Naive thymus-derived CD4-positive, alpha-beta T cell (primary cell): ENCODE data around the gene RERE. TPM values are rescaled to one million over a fixed set of nuclear protein-coding genes. Genes with fewer than 3 reads are reported as not detected.
A peak's percentile ranks its signal among the peaks of the same experiment; 100 is the strongest.

Experiments
- ATAC-seq: fragments of 150-1000 bp; cut with Tn5 transposase; 2 replicates; pipeline ENCODE4 v1.10.0; 2021; ENCODE audit warnings: mild to moderate bottlenecking, moderate library complexity
- CTCF ChIA-PET: fragments of 350-600 bp; sonication (Branson Sonifier 250); formaldehyde crosslinking; loops from one replicate; lab custom pipeline; 2021; ENCODE audit warnings: antibody characterized with exemption; lab: Charles Lee
- POLR2A ChIA-PET: fragments of 350-600 bp; sonication (Branson Sonifier 250); formaldehyde crosslinking; loops from one replicate; lab custom pipeline; 2021; ENCODE audit warnings: antibody characterized with exemption, inconsistent platforms; lab: Charles Lee
- DNase-seq, 9 donors: peaks; one replicate each; pipeline versions ENCODE4 v3.0.0 to v3.0.0-alpha.2; 2020 to 2022; ENCODE audit warnings: mixed read lengths in 1 of 9
- H3K27ac ChIP-seq: one replicate; pipeline ENCODE4 v1.7.0; 2013; ENCODE audit warnings: mild to moderate bottlenecking, low read depth, low read length, moderate library complexity
- H3K27me3 ChIP-seq, 2 donors: one replicate each; pipeline ENCODE4 v1.7.0; 2013; ENCODE audit warnings: low read length in 2 of 2, mild to moderate bottlenecking in 2 of 2, moderate library complexity in 2 of 2; ENCODE audit not compliant: control insufficient read depth in 2 of 2, insufficient read depth in 2 of 2
- H3K36me3 ChIP-seq, 3 experiments: 1 replicate in 2 of 3; 2 replicates in 1 of 3; pipeline ENCODE4 v1.7.0; 2013; ENCODE audit warnings: low read length in 3 of 3, mild to moderate bottlenecking in 3 of 3, moderate library complexity in 1 of 3; ENCODE audit not compliant: insufficient read depth in 3 of 3, control insufficient read depth in 2 of 3
- H3K4me1 ChIP-seq, 2 donors: one replicate each; pipeline ENCODE4 v1.7.0; 2013; ENCODE audit warnings: low read length in 2 of 2, mild to moderate bottlenecking in 2 of 2, moderate library complexity in 1 of 2; ENCODE audit not compliant: control insufficient read depth in 2 of 2, insufficient read depth in 2 of 2
- H3K4me3 ChIP-seq: 2 replicates; pipeline ENCODE4 v1.7.0; 2013; ENCODE audit warnings: mild to moderate bottlenecking, low read length
- H3K9me3 ChIP-seq, 3 experiments: 1 replicate in 2 of 3; 2 replicates in 1 of 3; pipeline ENCODE4 v1.7.0; 2013; ENCODE audit warnings: low read length in 3 of 3; ENCODE audit not compliant: control insufficient read depth in 2 of 3
- H3K27ac Mint-ChIP-seq, 9 donors: one replicate each; pipeline ENCODE4 v1.8.0; 2020 to 2022; ENCODE audit warnings: mixed read lengths in 9 of 9, mild to moderate bottlenecking in 8 of 9, moderate library complexity in 5 of 9, inconsistent platforms in 2 of 9
- H3K27me3 Mint-ChIP-seq, 5 donors: one replicate each; pipeline ENCODE4 v1.8.0; 2021 to 2022; ENCODE audit warnings: mixed read lengths in 5 of 5, mild to moderate bottlenecking in 1 of 5
- H3K36me3 Mint-ChIP-seq, 5 donors: one replicate each; pipeline ENCODE4 v1.8.0; 2020 to 2022; ENCODE audit warnings: mixed read lengths in 5 of 5, mild to moderate bottlenecking in 3 of 5, inconsistent platforms in 1 of 5
- H3K4me1 Mint-ChIP-seq, 7 donors: one replicate each; pipeline ENCODE4 v1.8.0; 2020 to 2022; ENCODE audit warnings: mixed read lengths in 7 of 7, mild to moderate bottlenecking in 3 of 7, inconsistent platforms in 1 of 7
- H3K4me3 Mint-ChIP-seq, 10 donors: one replicate each; pipeline ENCODE4 v1.8.0; 2020 to 2022; ENCODE audit warnings: mild to moderate bottlenecking in 10 of 10, mixed read lengths in 10 of 10, moderate library complexity in 6 of 10, inconsistent platforms in 2 of 10
- H3K9me3 Mint-ChIP-seq, 11 donors: one replicate each; pipeline ENCODE4 v1.8.0; 2020 to 2022; ENCODE audit warnings: mixed read lengths in 11 of 11, mild to moderate bottlenecking in 4 of 11, inconsistent platforms in 1 of 11, moderate library complexity in 1 of 11
- intact Hi-C, 2 donors: fragments of 100-400 bp; cut with micrococcal nuclease; formaldehyde crosslinking; loops; one replicate each; pipeline ENCODE4 v1.15.1; 2023
- polyA plus RNA-seq, 2 donors: library from polyadenylated mRNA; unstranded; fragments of 300-500 nt; fragmentation: Illumina TruSeq; gene quantifications; one replicate each; pipeline ENCODE4 v1.2.3, GENCODE V29; 2021
- total RNA-seq, 6 experiments: library from RNA in 5 of 6; stranded (reverse) in 5 of 6; gene quantifications; 1 replicate in 5 of 6; 2 replicates in 1 of 6; pipeline ENCODE4 v1.2.3 and lab custom pipeline; 2021 to 2026

RERE gene
- total and polyA plus RNA-seq, 7 experiments from 2014 or later, result 7.3 to 114 (median 106) TPM

GRCh38 chr1:8462371-8462892 is 355.0 kb downstream of the RERE start:
- Histone ChIP-seq H3K27me3 (no peaks in the 10 kb centered on the region), H3K36me3 (peaks cover 0 to 16% (median 0%) of the 10 kb centered on the region in 3 experiments), H3K4me1 (peaks cover 0 to 36% of the 10 kb centered on the region in 2 donors), H3K4me3 (no peak overlapping the region), H3K9me3 (no peaks in the 10 kb centered on the region), H3K27ac (no peak overlapping the region)
- Mint-ChIP-seq H3K27me3 (no peaks in the 10 kb centered on the region), H3K36me3 (peaks cover 0 to 18% (median 0%) of the 10 kb centered on the region in 5 donors), H3K4me1 (peaks cover 28 to 91% (median 72%) of the 10 kb centered on the region in 7 donors), H3K27ac (peak overlapping the region in 7 of 9 donors; percentile 43 to 89 (median 69)), H3K9me3 (no peaks in the 10 kb centered on the region), H3K4me3 (peak overlapping the region in 6 of 10 donors; percentile 1 to 60 (median 37))
- ChIA-PET CTCF (interaction anchor here (1.2 kb wide), 1 partner anchor 265 kb away, joined by 4 read pairs; no protein-coding TSS in a partner anchor), POLR2A (interaction anchor here (1.0 to 4.5 kb wide), 4 partner anchors 10 to 39 kb away, joined by 3 to 21 read pairs (median 8); no protein-coding TSS in a partner anchor)
- ATAC-seq, result no peak
- DNase-seq, result no peak
- intact Hi-C loops, result loop anchor here in 1 of 2 donors (2.0 to 10.0 kb wide), 3 partner anchors 38 to 212 kb away; no protein-coding TSS in a partner anchor

GRCh38 chr1:8461351-8462110 is 355.9 kb downstream of the RERE start:
- peak overlapping the region; percentile 40 for H3K27ac ChIP-seq
- Mint-ChIP-seq H3K4me1 (peaks cover 36 to 91% (median 77%) of the 10 kb centered on the region in 7 donors), H3K27me3 (no peaks in the 10 kb centered on the region), H3K27ac (peak overlapping the region in 8 of 9 donors; percentile 14 to 93 (median 77)), H3K36me3 (peaks cover 0 to 15% (median 8%) of the 10 kb centered on the region in 5 donors), H3K4me3 (peak overlapping the region in 8 of 10 donors; percentile 7 to 73 (median 50)), H3K9me3 (no peaks in the 10 kb centered on the region)
- no peaks in the 10 kb centered on the region for H3K9me3 ChIP-seq
- H3K27me3 ChIP-seq, result no peaks in the 10 kb centered on the region
- POLR2A ChIA-PET, result interaction anchor here (1.0 to 4.5 kb wide), 4 partner anchors 20 to 84 kb away, joined by 3 to 21 read pairs (median 6); no protein-coding TSS in a partner anchor
- peaks cover 0 to 16% (median 0%) of the 10 kb centered on the region in 3 experiments for H3K36me3 ChIP-seq
- H3K4me1 ChIP-seq, result peaks cover 0 to 41% of the 10 kb centered on the region in 2 donors
- no peak for ATAC-seq
- H3K4me3 ChIP-seq, result no peak overlapping the region
- peak in 7 of 9 donors; percentile 10 to 45 (median 30) for DNase-seq
- intact Hi-C loops, result loop anchor here in 1 of 2 donors (2.0 to 10.0 kb wide), 3 partner anchors 37 to 213 kb away; no protein-coding TSS in a partner anchor
- CTCF ChIA-PET, result interaction anchor here (1.0 kb wide), 1 partner anchor 10 kb away, joined by 3 read pairs; no protein-coding TSS in a partner anchor

GRCh38 chr1:8460784-8461183 is 356.7 kb downstream of the RERE start:
- H3K27me3 Mint-ChIP-seq, result no peaks in the 10 kb centered on the region
- H3K4me3 Mint-ChIP-seq, result peak overlapping the region in 2 of 10 donors; percentile 26 to 62

GRCh38 chr1:8460132-8460544 is 357.3 kb downstream of the RERE start:
- peaks cover 0 to 8% (median 0%) of the 10 kb centered on the region in 3 experiments for H3K36me3 ChIP-seq
- CTCF ChIA-PET, result interaction anchor here (0.6 to 1.0 kb wide), 2 partner anchors 39 to 52 kb away, joined by 3 to 4 read pairs; no protein-coding TSS in a partner anchor
- Mint-ChIP-seq H3K27me3 (no peaks in the 10 kb centered on the region), H3K27ac (peak overlapping the region in 5 of 9 donors; percentile 2 to 76 (median 41)), H3K9me3 (no peaks in the 10 kb centered on the region), H3K4me1 (peaks cover 38 to 91% (median 78%) of the 10 kb centered on the region in 7 donors), H3K4me3 (no peak overlapping the region), H3K36me3 (peaks cover 0 to 14% (median 9%) of the 10 kb centered on the region in 5 donors)
- H3K4me3 ChIP-seq, result no peak overlapping the region
- intact Hi-C loops, result loop anchor here in 1 of 2 donors (5.0 to 10.0 kb wide), 2 partner anchors 67 to 215 kb away; no protein-coding TSS in a partner anchor
- DNase-seq (no peak), ATAC-seq (no peak)
- H3K4me1 ChIP-seq, result peaks cover 0 to 41% of the 10 kb centered on the region in 2 donors
- POLR2A ChIA-PET, result interaction anchor here (0.8 to 4.5 kb wide), 6 partner anchors 9 to 37 kb away, joined by 3 to 21 read pairs (median 4); no protein-coding TSS in a partner anchor
- H3K27me3 ChIP-seq, result no peaks in the 10 kb centered on the region
- no peaks in the 10 kb centered on the region for H3K9me3 ChIP-seq
- no peak overlapping the region for H3K27ac ChIP-seq

More at GRCh38 chr1:8460784-8461183, 356.7 kb downstream of the RERE start:
- H3K9me3 ChIP-seq, result no peaks in the 10 kb centered on the region
- ATAC-seq (no peak), DNase-seq (no peak)
- peaks cover 0 to 15% (median 9%) of the 10 kb centered on the region in 5 donors for H3K36me3 Mint-ChIP-seq
- H3K4me1 ChIP-seq, result peaks cover 0 to 41% of the 10 kb centered on the region in 2 donors
- H3K4me3 ChIP-seq, result no peak overlapping the region
- H3K4me1 Mint-ChIP-seq, result peaks cover 40 to 92% (median 80%) of the 10 kb centered on the region in 7 donors
- POLR2A ChIA-PET, result interaction anchor here (0.9 to 4.5 kb wide), 6 partner anchors 9 to 84 kb away, joined by 3 to 21 read pairs (median 5); no protein-coding TSS in a partner anchor
- intact Hi-C loops, result loop anchor here in 1 of 2 donors (5.0 to 10.0 kb wide), 2 partner anchors 67 to 214 kb away; no protein-coding TSS in a partner anchor
- H3K27ac ChIP-seq, result no peak overlapping the region
- H3K27me3 ChIP-seq, result no peaks in the 10 kb centered on the region
- H3K27ac Mint-ChIP-seq, result peak overlapping the region in 3 of 9 donors; percentile 65 to 91 (median 80)
- CTCF ChIA-PET, result interaction anchor here (1.0 kb wide), 1 partner anchor 39 kb away, joined by 4 read pairs; no protein-coding TSS in a partner anchor
- peaks cover 0 to 15% (median 0%) of the 10 kb centered on the region in 3 experiments for H3K36me3 ChIP-seq
- H3K9me3 Mint-ChIP-seq, result no peaks in the 10 kb centered on the region

GRCh38 chr1:8458607-8459006 is 358.8 kb downstream of the RERE start:
- peaks cover 32 to 80% (median 67%) of the 10 kb centered on the region in 7 donors for H3K4me1 Mint-ChIP-seq
- ChIA-PET POLR2A (interaction anchor here (0.8 kb wide), 2 partner anchors 11 to 76 kb away, joined by 4 to 6 read pairs; no protein-coding TSS in a partner anchor), CTCF (no interaction called here)
- Histone ChIP-seq H3K4me1 (peaks cover 0 to 39% of the 10 kb centered on the region in 2 donors), H3K9me3 (no peaks in the 10 kb centered on the region), H3K27me3 (no peaks in the 10 kb centered on the region), H3K27ac (no peak overlapping the region), H3K36me3 (no peaks in the 10 kb centered on the region), H3K4me3 (no peak overlapping the region)
- peak overlapping the region in 1 of 9 donors; percentile 75 for H3K27ac Mint-ChIP-seq
- no peaks in the 10 kb centered on the region for H3K27me3 Mint-ChIP-seq
- DNase-seq (no peak), ATAC-seq (no peak)
- peak overlapping the region in 1 of 10 donors; percentile 30 for H3K4me3 Mint-ChIP-seq
- H3K36me3 Mint-ChIP-seq, result peaks cover 0 to 19% (median 8%) of the 10 kb centered on the region in 5 donors
- intact Hi-C loops, result no loop called here
- H3K9me3 Mint-ChIP-seq, result no peaks in the 10 kb centered on the region
